SKM-1 treated with dmso at 0.1 percent for 144 hours (cell line): ENCODE measurements around the gene TF.

Experiments used
- DNase-seq: peaks from one replicate; lab custom pipeline; 2025; ENCODE audit not compliant: unreplicated experiment; lab: John Stamatoyannopoulos, UW

TF gene

GRCh38 chr3:133805384-133805701, 59.1 kb downstream of the TF start:
- DNase-seq: no peak

- peak; percentile 95 for DNase-seq
These were observed 59.7 kb downstream of the TF start, which contains the start of gene SRPRB for GRCh38 chr3:133805702-133806475. Gene SRPRB (plus strand): TSS chr3:133805815. CDS start chr3:133805849, 34 bp downstream.

- DNase-seq: no peak
These were observed 66.7 kb downstream of the TF start for GRCh38 chr3:133812872-133813271.

GRCh38 chr3:133815386-133815785, 69.2 kb downstream of the TF start:
- DNase-seq: no peak

- DNase-seq: no peak
These were observed 73.9 kb downstream of the TF start for GRCh38 chr3:133820129-133820528.

- no peak for DNase-seq
These were observed 74.9 kb downstream of the TF start for GRCh38 chr3:133820889-133821675.

GRCh38 chr3:133821767-133822638, 75.8 kb downstream of the TF start:
- DNase-seq: no peak

GRCh38 chr3:133824961-133825485, 78.8 kb downstream of the TF start:
- DNase-seq: no peak

GRCh38 chr3:133825969-133826727, 80.0 kb downstream of the TF start:
- no peak for DNase-seq

- no peak for DNase-seq
These were observed 80.9 kb downstream of the TF start for GRCh38 chr3:133827136-133827535.

GRCh38 chr3:133827684-133828083, 81.5 kb downstream of the TF start:
- no peak for DNase-seq

GRCh38 chr3:133828576-133829309, 82.5 kb downstream of the TF start:
- DNase-seq: no peak

GRCh38 chr3:133829310-133829707, 83.1 kb downstream of the TF start:
- DNase-seq: no peak

GRCh38 chr3:133830071-133830470, 83.9 kb downstream of the TF start:
- no peak for DNase-seq

GRCh38 chr3:133831966-133832801, 86.0 kb downstream of the TF start:
- no peak for DNase-seq

- DNase-seq: no peak
These were observed 86.6 kb downstream of the TF start for GRCh38 chr3:133832802-133833144.

GRCh38 chr3:133833267-133833666, 87.1 kb downstream of the TF start:
- DNase-seq: no peak

GRCh38 chr3:133833880-133834620, 87.9 kb downstream of the TF start:
- no peak for DNase-seq
